ENCODE measurements around the gene PPIL1. TPM values are rescaled to one million over a fixed set of nuclear protein-coding genes. Genes with fewer than 3 reads are reported as not detected.
A peak's percentile ranks its signal among the peaks of the same experiment; 100 is the strongest.
"Not testable (repeated sequence)": the region's sequence is repeated elsewhere in the genome, so short reads cannot be mapped to it uniquely, and the experiment has no call there.

Gene PPIL1
- total RNA-seq, 1 donor from 2014 or later, result 20.4 TPM

- no peak for DNase-seq (ENCODE audit: low read depth in 2 of 2)
Measured at GRCh38 chr6:36817176-36817817, 57.3 kb downstream of the PPIL1 start.

GRCh38 chr6:36815962-36816735 is 58.5 kb downstream of the PPIL1 start:
- DNase-seq (ENCODE audit: low read depth in 2 of 2), result no peak

- no peak for DNase-seq (ENCODE audit: low read depth in 2 of 2)
Measured at GRCh38 chr6:36814249-36814648, 60.4 kb downstream of the PPIL1 start.

DNA sequence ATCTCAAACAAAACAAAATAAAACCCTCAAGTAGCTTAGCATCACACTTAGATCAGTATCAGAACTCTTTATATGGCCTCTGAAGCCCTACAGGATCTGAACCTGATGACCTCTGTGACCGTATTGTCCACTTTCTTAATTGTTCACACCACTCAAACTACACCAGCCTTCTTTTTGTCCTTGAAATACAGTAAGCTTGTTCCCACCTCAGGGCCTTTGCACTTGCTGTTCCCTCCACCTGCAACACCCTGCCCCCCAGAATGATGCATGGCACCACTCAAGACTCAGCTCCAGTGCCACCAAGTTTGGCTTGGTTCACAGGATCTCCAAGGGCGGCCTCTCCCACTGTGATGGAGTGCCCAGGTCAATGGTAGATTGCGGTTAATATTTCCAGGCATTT is 61.1 kb downstream of the PPIL1 start:
- DNase-seq (ENCODE audit: low read depth in 2 of 2), result no peak

GRCh38 chr6:36813047-36813446 is 61.6 kb downstream of the PPIL1 start:
- DNase-seq (ENCODE audit: low read depth in 2 of 2), result not testable (repeated sequence)

- peak in 1 of 2 donors; percentile 24 for DNase-seq (ENCODE audit: low read depth in 2 of 2)
Measured at GRCh38 chr6:36809941-36810803, 64.4 kb downstream of the PPIL1 start.

GRCh38 chr6:36809156-36809555 is 65.4 kb downstream of the PPIL1 start:
- no peak for DNase-seq (ENCODE audit: low read depth in 2 of 2)

DNA sequence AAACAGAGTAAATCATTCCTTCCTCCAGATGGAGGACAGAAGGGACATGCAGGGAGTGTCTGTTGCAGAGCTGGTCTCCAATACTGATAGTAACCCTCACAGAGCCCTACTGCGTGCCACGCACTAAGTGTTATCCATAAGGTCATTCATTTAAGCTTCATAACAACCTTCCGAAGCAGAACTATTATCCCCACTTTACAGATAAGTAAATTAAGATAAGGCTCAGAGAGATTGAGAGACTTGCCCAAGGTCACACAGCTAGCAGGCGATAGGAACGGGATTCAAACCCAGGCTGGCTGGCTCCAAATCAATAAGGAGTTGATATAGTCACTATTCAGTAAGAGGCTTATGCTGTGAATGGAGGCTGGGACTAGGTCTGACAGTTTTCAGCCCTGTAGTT is 66.0 kb downstream of the PPIL1 start:
- DNase-seq (ENCODE audit: low read depth in 2 of 2), result no peak

- DNase-seq (ENCODE audit: low read depth in 2 of 2), result no peak
Measured at GRCh38 chr6:36807750-36808149, 66.9 kb downstream of the PPIL1 start.

DNA sequence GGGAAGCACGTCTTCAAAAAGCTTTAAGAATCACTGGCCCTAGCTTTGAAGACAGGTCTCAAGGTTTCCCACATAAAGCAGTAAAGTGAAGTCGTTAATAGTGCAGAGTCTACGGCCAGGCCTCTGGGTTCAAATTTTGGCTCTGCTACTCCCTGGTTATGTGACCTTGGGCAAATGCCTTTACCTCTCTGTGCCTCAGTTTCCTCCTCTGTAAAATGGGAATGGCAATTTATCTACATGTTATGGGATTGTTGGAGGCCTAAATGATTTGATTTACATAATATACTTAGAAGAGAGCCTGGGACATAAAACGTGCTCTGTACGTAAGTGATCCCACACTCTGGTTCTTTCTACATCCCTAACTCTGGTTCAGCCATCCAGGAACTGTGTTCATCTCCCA is 67.5 kb downstream of the PPIL1 start:
- no peak for DNase-seq (ENCODE audit: low read depth in 2 of 2)

GRCh38 chr6:36805917-36806316 is 68.7 kb downstream of the PPIL1 start:
- DNase-seq (ENCODE audit: low read depth in 2 of 2), result no peak

DNA sequence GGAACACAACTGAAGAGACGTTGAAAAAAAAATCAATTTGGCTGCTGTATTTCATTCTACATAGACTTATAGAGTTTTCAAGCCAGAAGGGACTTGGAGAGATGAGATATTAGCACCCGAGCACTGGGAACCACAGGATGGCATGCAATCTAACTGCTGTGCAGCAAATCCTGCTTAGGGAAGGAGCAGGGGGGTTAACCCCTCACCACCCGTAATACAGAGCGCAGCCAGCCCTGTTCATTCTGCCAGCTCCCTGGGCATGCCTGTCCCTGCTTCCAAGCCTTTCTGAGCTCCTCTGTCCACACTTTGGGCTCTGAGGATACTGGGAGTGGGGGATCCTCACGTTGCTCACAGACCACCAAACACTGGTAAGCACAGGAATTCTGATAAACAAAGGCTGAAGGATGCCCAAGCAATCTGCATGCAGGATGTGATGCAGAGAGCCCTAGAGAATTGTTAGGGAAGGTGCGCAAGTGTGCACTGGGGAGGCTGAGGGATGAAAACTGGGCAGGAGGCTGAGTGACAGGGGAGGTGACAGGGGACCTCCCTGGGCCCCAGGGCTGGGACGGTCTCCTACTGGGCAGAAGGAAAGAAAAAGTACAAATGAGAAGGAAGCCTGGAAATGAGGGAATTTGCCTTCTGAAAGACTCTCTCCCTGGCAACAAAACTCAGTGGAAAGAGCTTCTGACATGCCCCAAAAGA is 69.4 kb downstream of the PPIL1 start:
- no peak for DNase-seq (ENCODE audit: low read depth in 2 of 2)

Other genes starting within 250 kb of the PPIL1 start
- 64.1 and 90.7 TPM in 2 replicates for gene CDKN1A, start 196.1 kb downstream of the PPIL1 start, total RNA-seq
- not detected in 2 replicates for gene RAB44, start 177.0 kb downstream of the PPIL1 start, total RNA-seq
- 1.2 and 5.7 TPM in 2 replicates for gene CPNE5, start 35.4 kb downstream of the PPIL1 start, total RNA-seq
- 14.8 and 21.2 TPM in 2 replicates for gene C6orf89, start 11.1 kb upstream of the PPIL1 start, total RNA-seq
- 0.22 TPM in 1 of 2 replicates, not detected in the other for gene PI16, start 79.9 kb upstream of the PPIL1 start, total RNA-seq
- gene MTCH1, start 111.4 kb upstream of the PPIL1 start, total RNA-seq, result 183 and 192 TPM in 2 replicates
- gene FGD2, start 130.9 kb upstream of the PPIL1 start, total RNA-seq, result not detected in 2 replicates